ENCODE data around the gene SORCS2.

Gene SORCS2

DNA sequence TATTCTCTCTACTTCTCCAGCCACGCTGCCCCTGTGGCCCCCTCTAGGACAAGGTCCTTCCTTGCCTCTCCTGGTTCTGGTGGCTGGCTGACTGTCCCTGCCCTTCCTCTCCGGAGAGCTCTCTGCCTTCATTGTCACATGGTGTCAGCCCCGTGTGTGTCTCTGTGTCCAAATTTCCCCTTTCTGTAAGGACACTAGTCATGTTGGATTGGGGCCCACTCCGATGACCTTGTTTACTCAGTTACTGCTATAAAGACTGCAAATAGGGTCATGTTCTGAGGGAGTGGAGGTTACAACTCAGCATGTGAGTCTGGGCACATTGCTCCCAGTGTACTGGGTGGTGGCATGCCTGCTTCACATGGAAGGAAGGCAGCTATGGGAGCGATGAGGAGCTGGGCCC lies 371.9 kb downstream of the SORCS2 start:
- POLR2A ChIA-PET = no interaction called here
- CTCF ChIA-PET = no interaction called here
- no peak for DNase-seq (ENCODE audit: low read depth, low spot score)
- TF ChIP-seq, protein P1, sequence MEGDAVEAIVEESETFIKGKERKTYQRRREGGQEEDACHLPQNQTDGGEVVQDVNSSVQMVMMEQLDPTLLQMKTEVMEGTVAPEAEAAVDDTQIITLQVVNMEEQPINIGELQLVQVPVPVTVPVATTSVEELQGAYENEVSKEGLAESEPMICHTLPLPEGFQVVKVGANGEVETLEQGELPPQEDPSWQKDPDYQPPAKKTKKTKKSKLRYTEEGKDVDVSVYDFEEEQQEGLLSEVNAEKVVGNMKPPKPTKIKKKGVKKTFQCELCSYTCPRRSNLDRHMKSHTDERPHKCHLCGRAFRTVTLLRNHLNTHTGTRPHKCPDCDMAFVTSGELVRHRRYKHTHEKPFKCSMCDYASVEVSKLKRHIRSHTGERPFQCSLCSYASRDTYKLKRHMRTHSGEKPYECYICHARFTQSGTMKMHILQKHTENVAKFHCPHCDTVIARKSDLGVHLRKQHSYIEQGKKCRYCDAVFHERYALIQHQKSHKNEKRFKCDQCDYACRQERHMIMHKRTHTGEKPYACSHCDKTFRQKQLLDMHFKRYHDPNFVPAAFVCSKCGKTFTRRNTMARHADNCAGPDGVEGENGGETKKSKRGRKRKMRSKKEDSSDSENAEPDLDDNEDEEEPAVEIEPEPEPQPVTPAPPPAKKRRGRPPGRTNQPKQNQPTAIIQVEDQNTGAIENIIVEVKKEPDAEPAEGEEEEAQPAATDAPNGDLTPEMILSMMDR (IDR thresholded peaks at IDR 0.05; ENCODE audit: insufficient read depth, low read length, missing control alignments) = no peak
- H3K4me3 ChIP-seq (ENCODE audit: low read depth, low read length) = no peak overlapping the region

DNA sequence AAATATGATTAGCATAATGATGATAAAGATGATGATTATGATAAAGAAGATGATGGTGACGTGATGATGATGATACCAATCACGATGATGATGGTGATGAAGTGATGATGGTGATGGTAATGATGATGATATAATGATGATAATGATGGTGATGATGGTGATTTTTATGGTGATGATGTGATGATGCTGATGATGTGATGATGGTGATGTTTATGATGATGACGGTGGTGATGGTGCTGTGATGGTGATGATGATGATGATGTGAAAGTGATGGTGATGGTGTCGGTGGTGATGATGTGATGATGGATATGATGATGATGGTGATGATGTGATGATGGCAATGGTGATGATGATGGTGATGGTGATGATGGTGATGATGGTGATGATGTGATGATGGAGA lies 373.1 kb downstream of the SORCS2 start:
- TF ChIP-seq, protein P1 (IDR thresholded peaks at IDR 0.05; ENCODE audit: insufficient read depth, low read length, missing control alignments) = no peak
- H3K4me3 ChIP-seq (ENCODE audit: low read depth, low read length) = no peak overlapping the region
- no peak for DNase-seq (ENCODE audit: low read depth, low spot score)
- POLR2A ChIA-PET = no interaction called here
- CTCF ChIA-PET = no interaction called here

DNA sequence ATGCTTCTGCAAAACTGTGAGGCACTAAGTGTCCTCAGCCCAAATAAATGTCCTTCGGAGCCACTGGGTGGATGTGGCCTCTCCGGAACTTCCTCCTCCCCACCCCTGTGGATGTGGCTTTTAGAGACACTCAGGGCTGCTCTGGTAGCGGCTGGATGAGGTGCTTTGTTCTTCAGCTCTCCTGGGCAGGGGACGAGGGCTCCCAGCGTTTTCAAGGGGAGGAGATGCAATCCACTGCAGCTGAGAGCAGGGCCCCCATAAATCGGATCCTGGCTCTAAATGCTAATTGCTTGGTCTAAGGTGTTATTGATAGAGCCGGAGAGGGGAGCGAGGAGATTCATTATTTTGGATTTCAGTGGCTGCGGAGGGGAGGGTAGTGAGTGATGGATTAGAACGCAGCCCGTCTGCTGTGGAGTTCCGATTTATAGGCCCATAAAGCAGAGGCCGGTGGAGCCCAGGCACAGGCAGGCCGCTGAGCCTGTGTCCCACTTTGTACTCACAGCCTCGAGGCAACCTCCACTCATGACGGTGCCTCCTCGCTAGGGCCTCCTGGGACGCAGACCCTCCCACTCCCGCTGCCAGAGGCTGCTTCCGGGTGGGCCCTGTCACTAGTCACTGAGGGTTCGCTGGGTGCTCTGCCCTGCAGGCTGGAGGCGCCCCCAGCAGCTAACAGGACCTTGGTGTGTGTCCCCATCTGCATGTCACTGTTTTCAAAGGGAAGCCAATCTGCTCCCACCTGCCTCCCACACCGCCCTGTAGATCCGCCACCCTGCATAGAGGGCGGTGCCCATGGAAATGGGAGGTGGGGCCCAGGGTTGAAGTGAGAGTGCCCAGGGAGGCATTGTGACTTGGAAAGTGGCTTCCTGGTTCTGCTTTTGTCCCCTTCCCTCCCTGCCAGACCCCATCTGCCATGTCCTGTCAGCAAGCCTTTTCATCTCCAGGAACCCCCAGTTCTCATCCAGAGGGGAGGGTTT lies 377.8 kb downstream of the SORCS2 start:
- CTCF ChIA-PET = no interaction called here
- H3K4me3 ChIP-seq (ENCODE audit: low read depth, low read length) = no peak overlapping the region
- no peak for DNase-seq (ENCODE audit: low read depth, low spot score)
- POLR2A ChIA-PET = no interaction called here
- TF ChIP-seq, protein P1 (IDR thresholded peaks at IDR 0.05; ENCODE audit: insufficient read depth, low read length, missing control alignments) = no peak

DNA sequence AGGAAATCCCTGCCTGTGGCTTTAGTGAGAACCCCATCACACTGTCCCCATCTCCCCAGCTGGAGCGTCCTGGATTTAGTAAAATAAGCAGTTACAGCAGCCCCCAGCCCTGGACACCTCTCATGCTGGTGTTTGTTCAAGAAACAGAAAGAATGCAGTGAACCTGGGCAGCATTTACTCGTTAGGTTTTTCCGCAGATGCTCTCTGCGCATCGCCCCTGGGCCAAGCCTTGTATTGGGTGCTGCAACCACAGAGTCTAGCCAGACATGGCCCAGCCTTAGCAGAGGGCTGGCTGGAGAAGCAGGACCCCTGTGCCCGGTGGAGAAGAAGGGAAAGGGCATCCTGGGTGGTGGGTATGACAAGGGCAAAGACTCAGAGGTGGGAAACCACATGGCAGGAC lies 378.7 kb downstream of the SORCS2 start:
- DNase-seq (ENCODE audit: low read depth, low spot score) = no peak
- TF ChIP-seq, protein P1 (IDR thresholded peaks at IDR 0.05; ENCODE audit: insufficient read depth, low read length, missing control alignments) = no peak
- POLR2A ChIA-PET = no interaction called here
- H3K4me3 ChIP-seq (ENCODE audit: low read depth, low read length) = no peak overlapping the region
- CTCF ChIA-PET = no interaction called here

DNA sequence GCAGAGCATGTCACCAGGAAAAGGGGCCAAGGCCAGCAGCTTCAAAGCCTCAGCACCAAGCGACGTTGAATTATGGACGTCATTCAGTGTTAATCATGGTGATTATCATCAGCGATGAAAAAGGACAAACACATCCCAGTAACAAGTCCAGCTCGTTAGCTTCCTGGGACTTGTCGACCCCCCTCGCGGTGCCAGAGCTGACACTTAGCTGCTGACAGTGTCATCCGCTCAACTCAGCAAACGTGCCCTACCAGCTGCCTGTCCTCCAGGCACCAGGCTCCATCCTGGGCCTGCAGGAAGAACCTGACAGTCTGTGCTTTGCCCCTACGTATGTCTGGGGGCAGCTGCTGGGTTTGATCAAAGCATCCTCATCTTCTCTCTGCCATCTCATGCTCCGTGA lies 379.4 kb downstream of the SORCS2 start:
- TF ChIP-seq, protein P1 (IDR thresholded peaks at IDR 0.05; ENCODE audit: insufficient read depth, low read length, missing control alignments) = no peak
- DNase-seq (ENCODE audit: low read depth, low spot score) = no peak
- ChIA-PET CTCF (no interaction called here), POLR2A (no interaction called here)
- no peak overlapping the region for H3K4me3 ChIP-seq (ENCODE audit: low read depth, low read length)

DNA sequence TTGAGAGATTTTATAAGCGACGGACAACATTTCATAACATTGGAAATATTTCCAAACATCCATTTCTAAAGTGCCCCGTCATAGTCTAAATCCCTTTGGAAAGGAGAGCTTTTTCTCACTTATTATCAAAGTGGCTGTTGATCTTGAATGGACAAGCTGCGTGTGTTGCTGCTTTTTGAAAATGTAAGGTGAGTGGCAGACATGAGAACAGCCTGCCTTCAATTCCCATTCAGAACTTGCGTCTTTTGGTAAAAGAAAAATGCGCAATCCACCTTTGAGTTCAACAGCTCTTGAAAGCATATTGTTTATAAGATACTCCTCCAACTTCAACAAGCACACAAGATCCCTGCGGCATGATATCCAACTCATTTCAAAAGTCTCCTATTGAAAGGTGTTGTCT lies 380.6 kb downstream of the SORCS2 start:
- POLR2A ChIA-PET = no interaction called here
- H3K4me3 ChIP-seq (ENCODE audit: low read depth, low read length) = no peak overlapping the region
- DNase-seq (ENCODE audit: low read depth, low spot score) = no peak
- TF ChIP-seq, protein P1 (IDR thresholded peaks at IDR 0.05; ENCODE audit: insufficient read depth, low read length, missing control alignments) = no peak
- CTCF ChIA-PET = no interaction called here
